ENCODE data around the gene ASTN2.

DNA sequence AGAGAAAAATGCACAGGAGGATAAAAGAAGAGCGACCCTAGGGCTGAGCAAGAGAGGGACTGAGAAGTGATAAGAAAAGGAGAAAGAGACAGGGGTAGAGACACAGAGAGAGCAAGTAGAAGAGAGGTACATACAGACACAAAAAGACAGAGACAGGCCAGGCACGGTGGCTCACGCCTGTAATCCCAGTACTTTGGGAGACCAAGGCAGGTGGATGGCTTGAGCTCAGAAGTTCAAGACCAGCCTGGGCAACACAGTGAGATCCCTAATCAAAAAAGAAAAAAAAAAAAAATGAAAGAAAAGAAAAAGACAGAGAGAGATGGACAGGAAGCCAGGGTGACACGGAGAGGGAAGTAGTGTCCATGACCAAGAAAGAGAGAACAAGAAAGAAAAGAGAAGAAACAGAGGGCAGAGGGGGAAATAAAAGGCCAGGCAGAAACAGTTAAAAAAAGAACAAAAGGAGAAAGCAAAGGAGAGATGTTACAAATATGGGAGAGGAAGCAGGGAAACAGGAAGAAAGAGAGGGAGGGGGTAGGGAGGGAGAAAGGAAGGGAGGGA is 937.2 kb downstream of the ASTN2 start:
- no peak for TF ChIP-seq EZH2 (IDR thresholded peaks at IDR 0.05; ENCODE audit: insufficient read depth, low read length)
- TF ChIP-seq, protein P1, sequence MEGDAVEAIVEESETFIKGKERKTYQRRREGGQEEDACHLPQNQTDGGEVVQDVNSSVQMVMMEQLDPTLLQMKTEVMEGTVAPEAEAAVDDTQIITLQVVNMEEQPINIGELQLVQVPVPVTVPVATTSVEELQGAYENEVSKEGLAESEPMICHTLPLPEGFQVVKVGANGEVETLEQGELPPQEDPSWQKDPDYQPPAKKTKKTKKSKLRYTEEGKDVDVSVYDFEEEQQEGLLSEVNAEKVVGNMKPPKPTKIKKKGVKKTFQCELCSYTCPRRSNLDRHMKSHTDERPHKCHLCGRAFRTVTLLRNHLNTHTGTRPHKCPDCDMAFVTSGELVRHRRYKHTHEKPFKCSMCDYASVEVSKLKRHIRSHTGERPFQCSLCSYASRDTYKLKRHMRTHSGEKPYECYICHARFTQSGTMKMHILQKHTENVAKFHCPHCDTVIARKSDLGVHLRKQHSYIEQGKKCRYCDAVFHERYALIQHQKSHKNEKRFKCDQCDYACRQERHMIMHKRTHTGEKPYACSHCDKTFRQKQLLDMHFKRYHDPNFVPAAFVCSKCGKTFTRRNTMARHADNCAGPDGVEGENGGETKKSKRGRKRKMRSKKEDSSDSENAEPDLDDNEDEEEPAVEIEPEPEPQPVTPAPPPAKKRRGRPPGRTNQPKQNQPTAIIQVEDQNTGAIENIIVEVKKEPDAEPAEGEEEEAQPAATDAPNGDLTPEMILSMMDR (IDR thresholded peaks at IDR 0.05; ENCODE audit: insufficient read depth, low read depth, low read length), result no peak
